PC-9 (cell line): ENCODE data around the gene TSTD2. TPM values are rescaled to one million over a fixed set of nuclear protein-coding genes. Genes with fewer than 3 reads are reported as not detected.

Experiments used
- BruUV-seq: library from RNA; stranded (reverse); fragments of 400-500 nt; replicated peaks from 2 replicates; lab custom pipeline; 2021; lab: Mats Ljungman, UMichigan
- CTCF ChIA-PET: fragments of 300-600 bp; sonication (Branson Sonifier 250); formaldehyde crosslinking; loops from one replicate; lab custom pipeline; 2022; ENCODE audit warnings: antibody characterized with exemption; lab: Charles Lee
- POLR2A ChIA-PET: fragments of 300-600 bp; sonication (Branson Sonifier 250); formaldehyde crosslinking; loops from one replicate; lab custom pipeline; 2022; ENCODE audit warnings: antibody characterized with exemption; ENCODE audit not compliant: unreplicated experiment; lab: Charles Lee
- DNase-seq, 2 experiments: peaks; one replicate each; pipeline versions ENCODE4 v3.0.0 to v3.0.0-alpha.2; 2015 to 2022; ENCODE audit warnings: mixed read lengths in 1 of 2
- H2AFZ ChIP-seq: fragments of 200-600 bp; sonication (generic); 2 replicates; pipeline ENCODE4 v1.8.1; 2017; ENCODE audit warnings: antibody characterized with exemption
- H3F3A ChIP-seq: fragments of 200-600 bp; sonication (generic); 2 replicates; pipeline ENCODE4 v1.8.1; 2017; ENCODE audit warnings: antibody characterized with exemption, mild to moderate bottlenecking, low read depth; ENCODE audit not compliant: insufficient read depth
- H3K27ac ChIP-seq: fragments of 200-600 bp; sonication (generic); 2 replicates; pipeline ENCODE4 v1.6.1; 2016; ENCODE audit warnings: mixed run types
- H3K27me3 ChIP-seq: fragments of 200-600 bp; sonication (generic); 2 replicates; pipeline ENCODE4 v1.6.1; 2016; ENCODE audit warnings: low read depth, mixed run types; ENCODE audit not compliant: insufficient read depth
- H3K36me3 ChIP-seq: fragments of 200-600 bp; sonication (generic); 2 replicates; pipeline ENCODE4 v1.6.1; 2016; ENCODE audit warnings: low read depth, mixed run types
- H3K4me1 ChIP-seq: fragments of 200-600 bp; sonication (generic); replicated peaks from 2 replicates; pipeline ENCODE4 v1.6.1; 2016; ENCODE audit warnings: mixed run types; ENCODE audit not compliant: insufficient read depth
- H3K4me2 ChIP-seq: fragments of 200-600 bp; sonication (generic); 2 replicates; pipeline ENCODE4 v1.6.1; 2017; ENCODE audit warnings: mixed run types
- H3K4me3 ChIP-seq: fragments of 200-600 bp; sonication (generic); 2 replicates; pipeline ENCODE4 v1.6.1; 2016; ENCODE audit warnings: mixed run types
- H3K79me2 ChIP-seq: fragments of 200-600 bp; sonication (generic); 2 replicates; pipeline ENCODE4 v1.6.1; 2017; ENCODE audit warnings: low read depth, mixed run types
- H3K9me2 ChIP-seq: fragments of 200-600 bp; sonication (generic); 2 replicates; pipeline ENCODE4 v1.8.1; 2017; ENCODE audit warnings: mild to moderate bottlenecking; ENCODE audit not compliant: insufficient read depth
- H3K9me3 ChIP-seq: fragments of 200-600 bp; sonication (generic); 2 replicates; pipeline ENCODE4 v1.8.1; 2016; ENCODE audit warnings: low read depth; ENCODE audit not compliant: insufficient read depth
- H4K20me1 ChIP-seq: fragments of 200-600 bp; sonication (generic); 2 replicates; pipeline ENCODE4 v1.8.1; 2017; ENCODE audit not compliant: insufficient read depth
- CTCF ChIP-seq: fragments of 200-600 bp; sonication (generic); conservative IDR thresholded peaks from 2 replicates; pipeline ENCODE4 v1.6.1; 2017; ENCODE audit warnings: mixed run types, antibody characterized with exemption, mild to moderate bottlenecking, moderate library complexity
- EZH2 ChIP-seq: fragments of 200-600 bp; sonication (generic); IDR thresholded peaks from 2 replicates; pipeline ENCODE4 v1.8.0; 2017; ENCODE audit warnings: antibody characterized with exemption, low read depth
- intact Hi-C: fragments of 100-400 bp; cut with micrococcal nuclease; formaldehyde crosslinking; loops from one replicate; pipeline ENCODE4 v1.10.0; 2022; ENCODE audit not compliant: unreplicated experiment
- total RNA-seq: library from RNA; stranded (reverse); gene quantifications from 2 replicates; pipeline ENCODE4 v1.2.3, GENCODE V29; 2021

Gene TSTD2
- total RNA-seq, 1 experiment from 2014 or later: 17.0 TPM

DNA sequence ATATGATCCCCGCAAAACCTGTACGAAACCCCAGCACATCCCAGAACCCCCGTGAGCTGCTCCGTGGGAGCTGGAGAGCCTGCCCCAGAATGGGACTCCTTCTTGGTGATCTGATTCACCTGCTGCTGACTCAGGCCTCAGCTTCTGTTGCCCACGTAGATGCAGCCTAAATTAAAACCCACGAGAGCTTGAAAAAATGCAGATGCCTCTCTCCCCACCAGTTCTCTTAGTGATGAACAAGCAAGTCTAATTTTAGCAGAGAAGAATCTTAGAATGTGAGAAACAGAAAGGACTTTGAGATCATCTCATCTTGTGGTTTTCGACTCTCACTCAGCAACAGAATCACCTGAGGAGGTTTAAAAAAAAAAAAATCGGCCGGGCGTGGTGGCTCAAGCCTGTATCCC, 74.1 kb downstream of the TSTD2 start:
- no peaks in the 10 kb centered on the region for H3K27me3 ChIP-seq
- no peaks in the 10 kb centered on the region for H3K79me2 ChIP-seq
- H3K4me1 ChIP-seq: no peaks in the 10 kb centered on the region
- no peak overlapping the region for H3K4me3 ChIP-seq
- CTCF ChIA-PET: interaction anchor here (0.7 kb wide), 1 partner anchor 34 kb away, joined by 13 read pairs; no protein-coding TSS in a partner anchor
- intact Hi-C loops: no loop called here
- H3K4me2 ChIP-seq: no peak overlapping the region
- H2AFZ ChIP-seq: no peak overlapping the region
- H3K9me2 ChIP-seq: no peaks in the 10 kb centered on the region
- H3K36me3 ChIP-seq: no peaks in the 10 kb centered on the region
- BruUV-seq: no TSS peak
- no peaks in the 10 kb centered on the region for H4K20me1 ChIP-seq
- no peaks in the 10 kb centered on the region for H3K9me3 ChIP-seq
- TF ChIP-seq CTCF (no peak), EZH2 (no peak)
- POLR2A ChIA-PET: no interaction called here
- H3K27ac ChIP-seq: no peak overlapping the region
- H3F3A ChIP-seq: no peaks in the 10 kb centered on the region
- no peak for DNase-seq

DNA sequence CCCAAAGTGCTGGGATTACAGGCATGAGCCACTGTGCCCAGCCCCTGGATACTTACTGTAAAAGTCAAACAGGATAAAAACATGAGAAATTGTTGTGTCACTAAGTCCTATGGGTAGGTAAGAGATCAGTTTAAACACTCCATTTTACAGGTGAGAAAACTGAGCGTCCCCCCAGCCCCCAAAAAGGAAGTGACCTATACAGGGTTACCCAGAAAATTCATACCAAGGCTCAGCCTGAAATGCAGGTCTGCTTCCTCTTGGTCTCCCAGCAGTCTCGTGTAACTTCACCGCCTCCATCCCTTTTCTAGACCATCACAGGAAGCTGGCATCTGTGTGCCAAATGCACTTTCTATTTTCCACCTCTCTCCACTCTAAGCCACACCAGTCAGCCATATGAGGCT, 74.5 kb downstream of the TSTD2 start:
- Histone ChIP-seq H3K79me2 (no peaks in the 10 kb centered on the region), H3K36me3 (no peaks in the 10 kb centered on the region), H3F3A (no peaks in the 10 kb centered on the region), H3K9me3 (no peaks in the 10 kb centered on the region), H3K27ac (no peak overlapping the region), H3K4me1 (no peaks in the 10 kb centered on the region), H3K4me3 (no peak overlapping the region), H2AFZ (no peak overlapping the region), H3K9me2 (no peaks in the 10 kb centered on the region), H3K27me3 (no peaks in the 10 kb centered on the region), H4K20me1 (no peaks in the 10 kb centered on the region), H3K4me2 (no peak overlapping the region)
- no peak for DNase-seq
- POLR2A ChIA-PET: no interaction called here
- intact Hi-C loops: no loop called here
- BruUV-seq: no TSS peak
- CTCF ChIA-PET: interaction anchor here (0.7 kb wide), 1 partner anchor 34 kb away, joined by 13 read pairs; no protein-coding TSS in a partner anchor
- TF ChIP-seq CTCF (no peak), EZH2 (no peak)

DNA sequence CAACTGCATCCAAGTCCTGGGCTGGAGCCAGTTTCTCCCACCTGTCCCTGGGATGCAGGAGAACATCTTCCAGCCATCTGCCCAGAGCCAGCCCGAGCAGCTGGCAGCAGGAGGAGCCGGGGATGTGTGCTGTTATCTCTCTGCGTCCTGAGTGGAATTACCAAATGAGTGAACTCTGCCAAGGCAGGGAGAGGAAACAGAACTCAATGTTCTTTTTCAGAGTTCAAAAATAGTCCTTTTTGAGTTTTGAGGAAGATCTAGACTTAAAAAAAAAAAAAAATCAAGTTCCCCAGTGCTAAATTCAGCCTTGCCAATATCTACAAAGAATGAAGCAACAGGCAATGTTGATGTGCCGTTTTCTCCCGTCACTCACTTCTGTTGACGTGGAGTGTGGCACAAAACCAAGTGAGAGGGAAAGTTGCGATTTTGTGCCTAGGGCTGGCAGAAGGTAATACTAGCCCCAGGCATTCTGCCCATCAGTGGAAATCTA, 75.5 kb downstream of the TSTD2 start:
- no peak overlapping the region for H2AFZ ChIP-seq
- no peaks in the 10 kb centered on the region for H3K36me3 ChIP-seq
- no peaks in the 10 kb centered on the region for H3K9me3 ChIP-seq
- no peaks in the 10 kb centered on the region for H3K79me2 ChIP-seq
- no TSS peak for BruUV-seq
- TF ChIP-seq CTCF: no peak
- TF ChIP-seq EZH2: no peak
- intact Hi-C loops: no loop called here
- DNase-seq: no peak
- ChIA-PET POLR2A (no interaction called here), CTCF (interaction anchor here (0.7 kb wide), 1 partner anchor 42 kb away, joined by 4 read pairs; no protein-coding TSS in a partner anchor)
- no peak overlapping the region for H3K27ac ChIP-seq
- H3K4me2 ChIP-seq: no peak overlapping the region
- no peaks in the 10 kb centered on the region for H3F3A ChIP-seq
- no peaks in the 10 kb centered on the region for H3K27me3 ChIP-seq
- H3K4me1 ChIP-seq: no peaks in the 10 kb centered on the region
- H3K9me2 ChIP-seq: no peaks in the 10 kb centered on the region
- H4K20me1 ChIP-seq: no peaks in the 10 kb centered on the region
- no peak overlapping the region for H3K4me3 ChIP-seq
